Cardiac muscle cell (in vitro differentiated cells and primary cell): ENCODE measurements around the gene TPR. TPM values are rescaled to one million over a fixed set of nuclear protein-coding genes. Genes with fewer than 3 reads are reported as not detected.

Experiments used
- DNase-seq, 2 donors: peaks; one replicate each; pipeline versions ENCODE4 v3.0.0 to v3.0.0-alpha.2; 2010 to 2017; ENCODE audit warnings: low read depth in 1 of 2, low spot score in 1 of 2
- H3K27ac ChIP-seq: fragments of 200-600 bp; sonication (generic); 2 replicates; pipeline ENCODE4 v1.5.1; 2016
- H3K27me3 ChIP-seq: fragments of 200-600 bp; sonication (generic); 2 replicates; pipeline ENCODE4 v1.6.0; 2016; ENCODE audit warnings: control low read depth
- H3K36me3 ChIP-seq: fragments of 200-600 bp; sonication (generic); 2 replicates; pipeline ENCODE4 v1.5.1; 2016; ENCODE audit warnings: control low read depth
- H3K4me1 ChIP-seq: fragments of 200-600 bp; sonication (generic); 2 replicates; pipeline ENCODE4 v1.8.1; 2017; ENCODE audit warnings: low read depth, mild to moderate bottlenecking, mixed run types
- H3K4me3 ChIP-seq: fragments of 200-600 bp; sonication (generic); 2 replicates; pipeline ENCODE4 v1.5.1; 2016; ENCODE audit warnings: mild to moderate bottlenecking
- H3K9me3 ChIP-seq: fragments of 200-600 bp; sonication (generic); 2 replicates; pipeline ENCODE4 v1.5.1; 2017; ENCODE audit warnings: low read depth, mild to moderate bottlenecking, control low read depth
- CTCF ChIP-seq: IDR thresholded peaks from 2 replicates; pipeline ENCODE4 v1.5.1; 2012; ENCODE audit warnings: low read depth, mild to moderate bottlenecking, low read length
- polyA plus RNA-seq: library from polyadenylated mRNA; unstranded; fragments of >200 nt; fragmentation: Nextera tagmentation; extraction: Ambion mirVana; gene quantifications from 2 replicates; pipeline ENCODE4 v1.2.1, GENCODE V29; 2016
- total RNA-seq: library from RNA; depleted of rRNA; stranded (reverse); fragments of >200 nt; gene quantifications from 2 replicates; pipeline ENCODE4 v1.2.3, GENCODE V29; 2016

Gene TPR
- total and polyA plus RNA-seq, 2 experiments from 2014 or later: 76.8 to 91.3 TPM

GRCh38 chr1:186340772-186341171 is 34.3 kb downstream of the TPR start:
- DNase-seq: no peak
- H3K9me3 ChIP-seq: no peaks in the 10 kb centered on the region
- H3K4me1 ChIP-seq: no peaks in the 10 kb centered on the region
- TF ChIP-seq CTCF: no peak
- no peak overlapping the region for H3K27ac ChIP-seq
- no peaks in the 10 kb centered on the region for H3K27me3 ChIP-seq
- no peak overlapping the region for H3K4me3 ChIP-seq
- peaks cover 92% of the 10 kb centered on the region for H3K36me3 ChIP-seq

DNA sequence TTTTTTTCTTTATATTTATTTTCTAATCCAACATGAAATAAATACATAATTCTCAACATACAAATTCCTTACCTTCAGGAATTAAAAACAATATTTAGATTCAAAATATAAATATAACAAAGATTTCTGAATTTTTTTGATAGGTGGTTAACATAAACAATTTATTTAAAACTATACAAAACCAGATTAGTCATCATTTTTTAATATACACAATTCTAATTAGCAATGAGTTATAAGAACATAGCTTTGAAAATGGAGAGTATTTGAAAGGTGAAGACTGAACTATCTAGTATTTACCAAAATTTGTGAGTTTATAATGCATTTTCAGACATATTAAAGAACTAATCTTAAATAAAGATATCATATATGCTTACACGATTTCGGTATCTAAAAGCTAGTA is 37.5 kb downstream of the TPR start:
- Histone ChIP-seq H3K27me3 (no peaks in the 10 kb centered on the region), H3K9me3 (no peaks in the 10 kb centered on the region), H3K4me3 (no peak overlapping the region), H3K27ac (no peak overlapping the region), H3K4me1 (no peaks in the 10 kb centered on the region), H3K36me3 (peaks cover 92% of the 10 kb centered on the region)
- no peak for TF ChIP-seq CTCF
- DNase-seq: no peak

- H3K27ac ChIP-seq: no peak overlapping the region
- H3K9me3 ChIP-seq: no peaks in the 10 kb centered on the region
- H3K27me3 ChIP-seq: no peaks in the 10 kb centered on the region
- peak; percentile 33 for TF ChIP-seq CTCF
- H3K4me1 ChIP-seq: no peaks in the 10 kb centered on the region
- no peak for DNase-seq
- no peak overlapping the region for H3K4me3 ChIP-seq
- H3K36me3 ChIP-seq: peaks cover 87% of the 10 kb centered on the region
Measured at GRCh38 chr1:186330758-186331157, 44.3 kb downstream of the TPR start.

DNA sequence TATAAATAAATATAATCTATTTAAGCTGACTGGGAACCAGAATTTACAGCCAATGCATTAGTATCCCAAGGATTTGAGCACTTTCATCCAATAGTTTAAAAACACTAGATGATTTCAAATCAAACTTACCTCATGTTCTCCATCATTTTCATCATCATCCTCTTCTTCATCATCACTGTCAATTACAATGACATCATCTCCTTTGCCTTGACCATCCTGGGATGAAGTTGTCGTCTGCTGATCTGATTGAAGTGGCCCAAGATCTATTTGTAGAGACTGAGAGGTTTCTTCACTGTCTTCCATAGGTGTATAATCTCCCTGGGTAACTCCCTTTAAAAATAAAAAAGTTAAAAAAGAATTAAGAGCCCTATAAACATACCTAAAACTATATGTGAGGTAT is 47.7 kb downstream of the TPR start:
- TF ChIP-seq CTCF: no peak
- DNase-seq: no peak
- Histone ChIP-seq H3K36me3 (peaks cover 87% of the 10 kb centered on the region), H3K27ac (no peak overlapping the region), H3K4me3 (no peak overlapping the region), H3K4me1 (no peaks in the 10 kb centered on the region), H3K27me3 (no peaks in the 10 kb centered on the region), H3K9me3 (no peaks in the 10 kb centered on the region)

DNA sequence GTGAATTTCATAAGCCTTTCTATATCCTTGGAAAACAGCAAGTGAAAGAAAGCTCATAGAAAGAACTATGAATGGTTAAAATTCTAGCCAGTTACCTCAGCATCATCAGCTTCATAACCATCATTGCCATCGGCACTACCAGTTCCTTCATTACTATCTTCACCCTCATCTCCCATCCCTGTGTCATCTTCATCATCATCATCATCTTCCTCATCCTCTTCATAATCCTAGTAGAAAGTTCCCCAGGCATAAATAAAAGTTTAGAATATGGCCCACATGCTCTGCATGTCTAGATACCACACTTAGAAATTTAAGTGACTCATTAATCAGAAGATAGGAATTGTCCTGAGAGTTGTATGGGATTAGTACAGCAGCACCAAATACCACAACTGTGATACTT is 49.0 kb downstream of the TPR start:
- no peaks in the 10 kb centered on the region for H3K9me3 ChIP-seq
- no peak overlapping the region for H3K27ac ChIP-seq
- no peak for TF ChIP-seq CTCF
- H3K4me3 ChIP-seq: no peak overlapping the region
- H3K4me1 ChIP-seq: no peaks in the 10 kb centered on the region
- no peak for DNase-seq
- H3K27me3 ChIP-seq: no peaks in the 10 kb centered on the region
- H3K36me3 ChIP-seq: peaks cover 87% of the 10 kb centered on the region

DNA sequence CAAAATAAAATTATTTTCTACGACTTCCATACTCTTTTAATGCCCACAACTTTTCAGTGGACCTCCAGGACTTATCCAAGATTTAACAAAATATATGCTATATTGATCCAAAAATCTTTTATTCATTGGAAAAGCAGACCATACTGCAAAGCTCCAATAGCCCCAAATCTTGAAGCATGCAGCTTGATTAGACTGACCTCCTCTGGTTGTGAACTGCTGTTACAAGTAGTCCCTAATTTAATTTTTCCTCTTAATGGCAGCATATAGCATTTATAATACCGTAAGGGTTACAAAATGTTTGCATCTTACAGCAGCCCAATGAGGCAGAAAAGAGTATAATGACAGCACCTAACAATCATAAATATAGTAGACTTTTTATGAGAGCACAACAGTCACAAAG is 49.8 kb downstream of the TPR start:
- peak; percentile 42 for TF ChIP-seq CTCF
- peak in 1 of 2 donors; percentile 33 for DNase-seq
- Histone ChIP-seq H3K4me3 (no peak overlapping the region), H3K27ac (no peak overlapping the region), H3K27me3 (no peaks in the 10 kb centered on the region), H3K4me1 (no peaks in the 10 kb centered on the region), H3K9me3 (no peaks in the 10 kb centered on the region), H3K36me3 (peaks cover 87% of the 10 kb centered on the region)
